ENCODE measurements around the gene UTS2. TPM values are rescaled to one million over a fixed set of nuclear protein-coding genes. Genes with fewer than 3 reads are reported as not detected.
A peak's percentile ranks its signal among the peaks of the same experiment; 100 is the strongest.

The UTS2 gene
- total RNA-seq, 2 experiments from 2014 or later = not detected

- CTCF ChIA-PET = no interaction called here
- Histone ChIP-seq H3K4me1 (ENCODE audit: insufficient read depth, low read length) (no peaks in the 10 kb centered on the region), H3K9me3 (ENCODE audit: control insufficient read depth in 1 of 2, insufficient read depth in 1 of 2, low read length in 2 of 2) (no peaks in the 10 kb centered on the region), H3K27ac (ENCODE audit: low read depth in 1 of 2, low read length in 2 of 2) (no peak overlapping the region), H3K36me3 (ENCODE audit: insufficient read depth, low read length) (peaks cover 3% of the 10 kb centered on the region), H3K27me3 (ENCODE audit: control insufficient read depth in 1 of 2, insufficient read depth in 2 of 2, low read length in 2 of 2) (no peaks in the 10 kb centered on the region), H3K4me3 (ENCODE audit: low read length) (no peak overlapping the region)
- no peaks in the 10 kb centered on the region for H3K4me1 Mint-ChIP-seq (ENCODE audit: low read depth)
- DNase-seq (no peak), ATAC-seq (ENCODE audit: poor library complexity) (no peak)
- H3K4me3 Mint-ChIP-seq = no peak overlapping the region
- no peaks in the 10 kb centered on the region for H3K9me3 Mint-ChIP-seq
- POLR2A ChIA-PET = no interaction called here
- H3K27me3 Mint-ChIP-seq = peaks cover 4% of the 10 kb centered on the region
- no peak overlapping the region for H3K27ac Mint-ChIP-seq
- peaks cover 33% of the 10 kb centered on the region for H3K36me3 Mint-ChIP-seq (ENCODE audit: low read depth)
- TF ChIP-seq, protein P1, sequence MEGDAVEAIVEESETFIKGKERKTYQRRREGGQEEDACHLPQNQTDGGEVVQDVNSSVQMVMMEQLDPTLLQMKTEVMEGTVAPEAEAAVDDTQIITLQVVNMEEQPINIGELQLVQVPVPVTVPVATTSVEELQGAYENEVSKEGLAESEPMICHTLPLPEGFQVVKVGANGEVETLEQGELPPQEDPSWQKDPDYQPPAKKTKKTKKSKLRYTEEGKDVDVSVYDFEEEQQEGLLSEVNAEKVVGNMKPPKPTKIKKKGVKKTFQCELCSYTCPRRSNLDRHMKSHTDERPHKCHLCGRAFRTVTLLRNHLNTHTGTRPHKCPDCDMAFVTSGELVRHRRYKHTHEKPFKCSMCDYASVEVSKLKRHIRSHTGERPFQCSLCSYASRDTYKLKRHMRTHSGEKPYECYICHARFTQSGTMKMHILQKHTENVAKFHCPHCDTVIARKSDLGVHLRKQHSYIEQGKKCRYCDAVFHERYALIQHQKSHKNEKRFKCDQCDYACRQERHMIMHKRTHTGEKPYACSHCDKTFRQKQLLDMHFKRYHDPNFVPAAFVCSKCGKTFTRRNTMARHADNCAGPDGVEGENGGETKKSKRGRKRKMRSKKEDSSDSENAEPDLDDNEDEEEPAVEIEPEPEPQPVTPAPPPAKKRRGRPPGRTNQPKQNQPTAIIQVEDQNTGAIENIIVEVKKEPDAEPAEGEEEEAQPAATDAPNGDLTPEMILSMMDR (IDR thresholded peaks at IDR 0.05) = no peak
- intact Hi-C loops (cut with DNase I, micrococcal nuclease) = no loop called here
These were observed 7.1 kb downstream of the UTS2 start for GRCh38 chr1:7845761-7846160.

- H3K27me3 Mint-ChIP-seq = no peaks in the 10 kb centered on the region
These were observed 10.3 kb downstream of the UTS2 start for GRCh38 chr1:7842517-7842916.

DNA sequence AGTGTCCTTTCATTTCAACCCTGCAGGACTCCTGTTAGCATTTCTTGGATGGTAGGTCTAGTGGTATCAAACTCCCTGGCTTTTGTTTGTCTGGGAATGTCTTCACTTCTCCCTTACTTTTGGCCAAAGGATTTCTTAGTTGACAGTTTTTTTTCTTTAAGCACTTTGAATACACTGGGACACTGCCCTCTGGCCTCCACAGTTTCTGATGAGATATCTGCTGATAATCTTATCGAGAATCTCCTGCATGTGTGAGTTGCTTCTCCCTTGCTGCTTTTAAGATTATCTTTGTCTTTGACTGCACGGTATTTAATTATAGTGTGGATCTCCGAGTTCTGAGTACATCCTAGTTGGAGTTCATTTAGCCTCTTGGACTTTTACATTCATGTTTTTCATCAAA, 13.3 kb downstream of the UTS2 start:
- Mint-ChIP-seq H3K36me3 (ENCODE audit: low read depth) (peaks cover 88% of the 10 kb centered on the region), H3K27me3 (no peaks in the 10 kb centered on the region), H3K4me1 (ENCODE audit: low read depth) (no peaks in the 10 kb centered on the region), H3K9me3 (peaks cover 8% of the 10 kb centered on the region), H3K4me3 (no peak overlapping the region), H3K27ac (no peak overlapping the region)
- H3K27me3 ChIP-seq (ENCODE audit: control insufficient read depth in 1 of 2, insufficient read depth in 2 of 2, low read length in 2 of 2) = no peaks in the 10 kb centered on the region
- ChIA-PET POLR2A (no interaction called here), CTCF (no interaction called here)
- H3K4me3 ChIP-seq (ENCODE audit: low read length) = no peak overlapping the region
- no peak for ATAC-seq (ENCODE audit: poor library complexity)
- peaks cover 4 to 7% of the 10 kb centered on the region in 2 experiments for H3K9me3 ChIP-seq (ENCODE audit: control insufficient read depth in 1 of 2, insufficient read depth in 1 of 2, low read length in 2 of 2)
- intact Hi-C loops (cut with DNase I, micrococcal nuclease) = no loop called here
- H3K27ac ChIP-seq (ENCODE audit: low read depth in 1 of 2, low read length in 2 of 2) = no peak overlapping the region
- DNase-seq = no peak
- H3K4me1 ChIP-seq (ENCODE audit: insufficient read depth, low read length) = no peaks in the 10 kb centered on the region
- TF ChIP-seq, protein P1 (IDR thresholded peaks at IDR 0.05) = no peak
- H3K36me3 ChIP-seq (ENCODE audit: insufficient read depth, low read length) = peaks cover 43% of the 10 kb centered on the region

More at GRCh38 chr1:7842517-7842916, 10.3 kb downstream of the UTS2 start:
- Mint-ChIP-seq H3K27ac (no peak overlapping the region), H3K4me1 (ENCODE audit: low read depth) (no peaks in the 10 kb centered on the region), H3K4me3 (no peak overlapping the region), H3K9me3 (peaks cover 6% of the 10 kb centered on the region), H3K36me3 (ENCODE audit: low read depth) (peaks cover 63% of the 10 kb centered on the region)
- H3K9me3 ChIP-seq (ENCODE audit: control insufficient read depth in 1 of 2, insufficient read depth in 1 of 2, low read length in 2 of 2) = peaks cover 4 to 7% of the 10 kb centered on the region in 2 experiments
- POLR2A ChIA-PET = no interaction called here
- CTCF ChIA-PET = no interaction called here
- TF ChIP-seq, protein P1 (IDR thresholded peaks at IDR 0.05) = no peak
- H3K27ac ChIP-seq (ENCODE audit: low read depth in 1 of 2, low read length in 2 of 2) = no peak overlapping the region
- no peaks in the 10 kb centered on the region for H3K27me3 ChIP-seq (ENCODE audit: control insufficient read depth in 1 of 2, insufficient read depth in 2 of 2, low read length in 2 of 2)
- intact Hi-C loops (cut with DNase I, micrococcal nuclease) = no loop called here
- no peaks in the 10 kb centered on the region for H3K4me1 ChIP-seq (ENCODE audit: insufficient read depth, low read length)
- ATAC-seq (ENCODE audit: poor library complexity) (no peak), DNase-seq (peak in 1 of 14 experiments; percentile 44)
- H3K36me3 ChIP-seq (ENCODE audit: insufficient read depth, low read length) = peaks cover 27% of the 10 kb centered on the region
- no peak overlapping the region for H3K4me3 ChIP-seq (ENCODE audit: low read length)
